GM18507 (cell line): Measurements from ENCODE around the gene DISC1.
"Not testable (repeated sequence)": the region's sequence is repeated elsewhere in the genome, so short reads cannot be mapped to it uniquely, and the experiment has no call there.

Experiments
- DNase-seq: peaks from one replicate; pipeline ENCODE4 v3.0.0; 2011; ENCODE audit warnings: low read depth; ENCODE audit not compliant: insufficient read length; ENCODE audit errors: extremely low spot score
- FAIRE-seq: peaks from 2 replicates; lab custom pipeline; 2011; peaks lifted over from hg19 to GRCh38; lab: Jason Lieb, UNC

The DISC1 gene

DNA sequence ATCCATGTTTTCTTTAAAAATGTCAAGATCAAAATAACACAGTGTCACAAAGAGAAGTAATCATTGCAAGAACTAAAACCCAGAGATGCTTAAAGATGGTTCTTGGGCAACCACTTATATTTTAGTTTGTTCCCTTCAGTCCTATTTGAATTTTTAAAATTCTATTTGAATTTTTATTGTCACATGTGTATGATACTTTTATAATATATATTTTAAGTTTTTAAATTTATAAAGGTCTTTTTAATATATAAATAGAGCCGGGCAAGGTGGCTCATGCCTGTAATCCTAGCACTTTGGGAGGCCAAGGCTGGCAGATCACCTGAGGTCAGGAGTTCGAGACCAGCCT is 22.3 kb upstream of the DISC1 start:
- DNase-seq (no peak), FAIRE-seq (no peak)

GRCh38 chr1:231605149-231606100 is 21.2 kb upstream of the DISC1 start:
- no peak for FAIRE-seq
- DNase-seq: no peak

- DNase-seq (no peak), FAIRE-seq (no peak)
These were observed 19.9 kb upstream of the DISC1 start for GRCh38 chr1:231606712-231607111.

- DNase-seq: no peak
- FAIRE-seq: no peak
These were observed 16.2 kb upstream of the DISC1 start for GRCh38 chr1:231610388-231610787.

- no peak for FAIRE-seq
- DNase-seq: no peak
These were observed 15.5 kb upstream of the DISC1 start for GRCh38 chr1:231611111-231611510.

DNA sequence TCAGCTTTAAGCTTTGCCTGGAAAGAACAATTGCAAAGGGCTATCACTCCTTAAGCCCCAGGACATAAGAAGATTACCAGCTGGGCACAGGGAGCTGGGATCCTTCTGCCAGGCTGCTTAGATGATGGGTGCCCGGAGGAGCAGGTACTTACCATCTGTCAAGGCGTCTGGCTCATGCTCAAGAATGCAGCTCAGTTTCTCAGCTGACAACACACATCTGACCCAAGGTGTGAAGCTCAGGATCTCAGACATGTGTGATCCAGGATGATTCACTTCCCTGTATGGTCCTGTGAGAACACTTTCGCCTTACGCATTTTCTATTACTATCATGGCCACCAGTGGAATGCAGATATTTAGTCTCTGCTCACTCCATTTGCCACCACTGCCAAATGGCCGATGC is 14.7 kb upstream of the DISC1 start:
- FAIRE-seq: no peak
- no peak for DNase-seq

GRCh38 chr1:231612393-231613089 is 14.0 kb upstream of the DISC1 start:
- DNase-seq (no peak), FAIRE-seq (peak; percentile 95)

DNA sequence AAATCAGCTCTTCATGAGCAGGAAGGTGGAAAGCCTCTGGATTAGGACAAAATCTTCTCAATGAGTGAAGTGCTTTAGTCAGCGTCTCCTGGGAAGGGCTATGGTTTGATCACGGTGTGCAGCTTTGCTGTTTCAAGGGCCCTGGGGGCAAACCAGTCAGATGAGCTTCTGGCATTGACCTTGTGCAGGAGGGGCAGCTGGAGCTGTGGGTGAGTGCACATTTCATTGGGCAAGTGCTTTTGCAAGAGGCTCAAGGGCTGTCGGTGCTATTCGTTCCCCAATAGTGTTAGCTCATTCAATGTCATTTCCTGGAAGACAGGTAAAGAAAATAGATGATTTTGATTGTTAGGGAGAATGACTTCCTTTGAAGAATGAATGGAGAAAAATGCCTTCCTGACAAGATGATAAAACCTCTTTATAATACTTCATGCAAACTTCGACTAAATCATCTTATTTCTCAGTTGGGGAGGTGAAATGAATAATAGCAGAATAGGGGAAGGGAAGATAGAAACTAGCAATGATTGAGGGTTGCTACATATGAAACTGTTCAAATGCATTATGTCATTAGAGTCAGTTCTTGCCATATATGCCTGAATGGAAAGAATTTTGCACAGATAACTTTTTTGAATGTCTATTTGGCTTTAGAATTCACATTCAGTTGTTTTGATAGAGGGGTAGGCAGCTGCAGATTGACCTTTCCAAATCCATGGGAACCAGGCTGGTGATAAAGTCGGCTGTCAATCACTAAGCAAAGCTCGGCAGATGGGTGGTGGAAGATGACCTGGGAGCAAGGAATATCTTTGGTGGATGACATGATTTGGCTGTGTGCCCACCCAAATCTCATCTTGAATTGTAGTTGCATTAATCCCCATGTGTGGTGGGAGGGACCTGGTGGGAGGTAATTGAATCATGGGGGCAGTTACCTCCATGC is 12.9 kb upstream of the DISC1 start:
- FAIRE-seq: no peak
- no peak for DNase-seq

GRCh38 chr1:231616667-231617066 is 9.9 kb upstream of the DISC1 start:
- no peak for FAIRE-seq

GRCh38 chr1:231618609-231619256 is 7.9 kb upstream of the DISC1 start:
- no peak for FAIRE-seq
- no peak for DNase-seq

More at GRCh38 chr1:231616667-231617066, 9.9 kb upstream of the DISC1 start:
- DNase-seq: no peak

DNA sequence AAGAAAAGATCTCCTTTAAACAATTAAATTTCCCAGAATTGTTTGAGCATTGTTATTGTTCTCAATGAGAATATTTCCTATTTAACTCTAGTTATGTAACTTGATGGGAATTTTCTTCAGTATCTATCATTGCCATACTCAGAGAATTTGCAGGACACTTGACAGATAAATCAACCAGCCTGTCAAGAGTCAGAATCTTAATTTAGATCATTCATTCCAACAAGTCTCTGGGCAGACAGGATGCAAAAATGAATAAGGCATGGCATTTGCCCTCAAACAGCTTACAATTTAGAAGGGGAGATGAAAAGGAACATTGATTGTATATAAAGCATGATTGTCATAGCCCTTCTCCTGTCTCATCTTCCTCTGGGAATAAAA is 7.3 kb upstream of the DISC1 start:
- DNase-seq: no peak
- FAIRE-seq: no peak

DNA sequence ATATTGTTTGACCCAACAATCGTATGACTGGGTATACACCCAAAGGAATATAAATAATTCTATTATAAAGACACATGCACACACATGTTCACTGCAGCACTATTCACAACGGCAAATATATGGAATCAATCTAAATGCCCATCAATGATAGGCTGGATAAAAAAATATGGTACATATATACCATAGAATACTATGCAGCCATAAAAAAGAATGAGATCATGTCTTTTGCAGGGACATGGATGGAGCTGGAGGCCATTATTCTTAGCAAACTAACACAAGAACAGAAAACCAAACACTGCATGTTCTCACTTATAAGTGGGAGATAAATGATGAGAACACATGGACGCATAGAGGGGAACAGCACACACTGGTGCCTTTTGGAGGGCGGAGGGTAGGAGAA is 1.5 kb upstream of the DISC1 start:
- not testable (repeated sequence) for FAIRE-seq

GRCh38 chr1:231625975-231626534 is 535 bp upstream of the DISC1 start:
- DNase-seq (no peak), FAIRE-seq (no peak)

More for the DNA sequence above, 1.5 kb upstream of the DISC1 start:
- DNase-seq: not testable (repeated sequence)

DNA sequence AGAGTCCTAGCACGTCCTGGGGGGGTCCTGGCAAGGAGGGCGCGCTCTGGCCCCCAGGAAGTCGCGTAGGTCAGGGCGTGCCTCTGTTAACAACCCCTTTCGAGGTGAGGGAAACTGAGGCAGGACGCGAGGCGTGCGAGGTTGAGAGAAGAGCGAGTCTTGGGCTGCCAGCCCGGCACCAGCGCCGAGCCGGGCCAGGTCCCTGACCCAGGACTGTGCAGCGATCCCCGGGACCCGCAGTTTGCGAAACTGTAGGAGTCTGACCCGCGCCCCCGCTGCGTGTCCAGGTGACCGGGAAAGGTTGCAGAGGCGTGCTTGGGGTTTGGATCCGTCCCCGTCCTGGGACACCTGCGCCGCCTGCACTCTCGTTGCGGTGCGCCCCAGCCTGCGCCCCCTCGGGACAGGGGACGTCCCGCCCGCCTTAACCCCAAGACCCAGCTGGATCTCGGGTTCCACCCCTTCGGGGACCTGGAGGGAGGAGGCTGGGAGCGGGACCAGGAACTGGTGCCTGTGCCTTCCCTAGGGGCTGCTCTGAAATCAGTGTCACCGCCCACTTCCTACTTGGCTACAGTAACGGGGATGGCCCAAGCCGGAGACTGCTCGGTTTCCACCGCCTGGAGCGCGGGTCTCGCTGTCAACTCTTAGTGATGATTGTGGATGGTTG is 493 bp downstream of the DISC1 start:
- peak; percentile 51 for FAIRE-seq
- DNase-seq: no peak

DNA sequence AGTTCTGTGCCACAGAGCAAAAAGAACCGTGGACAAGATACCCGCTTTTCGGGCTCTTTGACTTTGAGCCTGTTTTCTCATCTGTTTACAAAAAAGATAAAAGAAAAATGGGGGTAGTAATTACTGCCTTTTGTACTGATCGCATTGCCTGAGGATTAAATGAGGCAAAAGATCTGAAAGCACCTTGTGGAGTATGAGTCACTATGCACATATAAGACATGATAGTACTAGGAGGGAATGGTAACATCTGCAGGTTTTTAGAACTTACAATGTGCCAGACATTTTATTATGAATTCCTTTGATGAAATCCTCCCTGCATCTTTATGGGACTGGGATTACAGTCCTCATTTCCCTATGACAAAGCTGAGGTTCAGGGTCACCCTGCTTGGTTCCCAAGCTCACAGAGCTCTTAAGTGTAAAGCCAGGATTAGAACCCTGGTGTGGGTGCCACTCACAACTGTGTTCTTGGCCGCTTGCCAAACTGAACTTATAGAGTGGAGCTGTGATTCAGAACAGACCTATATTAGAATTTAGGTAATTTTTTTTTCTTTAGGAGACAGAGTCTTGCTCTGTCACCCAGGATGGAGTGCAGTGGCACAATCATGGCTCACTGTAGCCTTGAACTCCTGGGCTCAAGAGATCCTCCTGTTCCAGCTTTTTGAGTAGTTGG is 1.8 kb downstream of the DISC1 start:
- no peak for FAIRE-seq
- no peak for DNase-seq

DNA sequence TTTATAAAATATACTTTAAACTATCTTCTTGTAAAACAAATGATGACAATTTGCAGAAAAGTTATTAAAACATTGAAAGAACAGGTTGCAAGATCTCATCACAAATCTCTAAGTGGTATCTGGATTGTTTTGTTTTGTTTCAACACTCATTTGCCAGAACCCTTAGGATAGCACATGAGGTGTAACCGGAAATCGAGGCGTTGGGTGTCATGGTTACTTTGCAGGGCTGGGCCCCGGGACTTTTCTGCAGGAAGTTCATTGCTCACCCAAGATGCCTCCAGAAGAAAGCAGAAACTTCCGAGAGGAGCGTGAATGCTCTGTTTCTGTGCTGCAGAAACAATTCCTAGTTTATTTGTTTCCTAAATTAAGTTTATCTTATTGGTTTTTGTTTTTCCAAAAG is 2.5 kb downstream of the DISC1 start:
- FAIRE-seq: no peak

GRCh38 chr1:231630558-231631205 is 4.1 kb downstream of the DISC1 start:
- DNase-seq (no peak), FAIRE-seq (no peak)

More for the DNA sequence above, 2.5 kb downstream of the DISC1 start:
- DNase-seq: no peak

DNA sequence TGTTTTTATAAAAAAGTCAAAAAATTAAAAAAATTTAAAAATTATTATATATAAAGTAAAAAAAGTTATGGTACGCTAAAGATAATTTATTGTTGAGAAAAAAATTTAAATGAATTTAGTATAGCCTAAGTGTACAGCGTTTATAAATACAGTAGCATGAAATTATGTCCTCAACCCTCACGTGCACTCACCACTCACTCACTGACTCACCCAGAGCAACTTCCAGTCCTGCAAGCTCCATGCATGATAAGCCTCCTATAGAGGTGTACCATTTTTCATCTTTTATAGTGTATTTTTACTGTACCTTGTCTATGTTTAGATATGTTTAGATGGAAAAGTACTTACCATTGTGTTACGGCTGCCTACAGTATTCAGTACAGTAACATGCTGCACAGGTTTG is 5.1 kb downstream of the DISC1 start:
- DNase-seq (no peak), FAIRE-seq (no peak)
